GM12878 (cell line): ENCODE data around the gene SUZ12.
"Not testable (repeated sequence)": the region's sequence is repeated elsewhere in the genome, so short reads cannot be mapped to it uniquely, and the experiment has no call there.

ENCODE experiments used
- CHD4 ChIP-seq: fragments of 200-600 bp; sonication (generic); IDR thresholded peaks from 2 replicates; pipeline ENCODE4 v1.6.1; 2016; ENCODE audit warnings: mild to moderate bottlenecking
- CTCF ChIP-seq, 3 experiments: IDR thresholded peaks in 2 of 3; conservative IDR thresholded peaks in 1 of 3; 2 replicates each; pipeline ENCODE4 v1.5.1; 2011; ENCODE audit warnings: low read depth in 3 of 3, low read length in 3 of 3, mild to moderate bottlenecking in 3 of 3, control low read depth in 2 of 3, moderate library complexity in 2 of 3, inconsistent platforms in 1 of 3, mixed read lengths in 1 of 3; ENCODE audit not compliant: control insufficient read depth in 2 of 3, insufficient read depth in 1 of 3; ENCODE audit errors: extremely low read depth in 1 of 3
- POLR2A ChIP-seq: IDR thresholded peaks from 2 replicates; pipeline ENCODE4 v1.6.1; 2011; ENCODE audit warnings: low read depth, mild to moderate bottlenecking, low read length
- SIN3A ChIP-seq: IDR thresholded peaks from 2 replicates; pipeline ENCODE4 v1.6.1; 2012; ENCODE audit warnings: low read depth, low read length, improper control_type of control experiment
- SMARCA5 ChIP-seq: fragments of 450-650 bp; IDR thresholded peaks from 2 replicates; pipeline ENCODE4 v1.6.1; 2017; ENCODE audit warnings: mild to moderate bottlenecking

GRCh38 chr17:31991821-31992220 lies 55.0 kb downstream of the SUZ12 start:
- not testable (repeated sequence) for TF ChIP-seq CTCF (IDR thresholded peaks at IDR 0.05 in 2 of 3, conservative IDR thresholded peaks at IDR 0.05 in 1 of 3; ENCODE audit: control insufficient read depth in 2 of 3, extremely low read depth in 1 of 3, insufficient read depth in 1 of 3, low read depth in 3 of 3, low read length in 3 of 3); POLR2A; CHD4; SMARCA5; SIN3A
